ENCODE results near the gene ATP1A1.

DNA sequence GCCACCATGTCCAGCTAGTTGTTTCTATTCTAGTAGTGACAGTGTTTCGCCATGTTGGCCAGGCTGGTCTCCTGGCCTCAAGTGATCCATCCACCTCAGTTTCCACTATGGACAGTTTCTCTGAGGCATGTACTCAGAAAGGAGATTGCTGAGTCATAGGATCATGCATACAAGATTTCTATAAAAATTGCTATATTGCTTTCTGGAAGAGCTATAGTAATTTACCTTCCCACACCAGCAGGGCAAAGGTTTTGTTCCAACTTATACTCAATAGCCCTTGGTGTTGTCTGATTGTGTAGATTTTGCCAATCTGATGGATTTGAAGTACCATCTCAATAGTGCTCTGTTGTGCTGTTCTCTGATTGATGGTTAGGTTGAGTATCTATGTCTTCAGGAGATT lies 15.6 kb upstream of the ATP1A1 start:
- no peak for TF ChIP-seq TP53 (CRISPR knock-in tag; IDR thresholded peaks at IDR 0.05)
- TF ChIP-seq CTCF (IDR thresholded peaks at IDR 0.05), result no peak
- no peak for TF ChIP-seq CHD2 (IDR thresholded peaks at IDR 0.05; ENCODE audit: low read length, partially characterized antibody)
- TF ChIP-seq CBX2 (IDR thresholded peaks at IDR 0.05; ENCODE audit: borderline replicate concordance, low read depth), result no peak
- TF ChIP-seq MAFK (IDR thresholded peaks at IDR 0.05; ENCODE audit: partially characterized antibody), result peak; percentile 15
- no peak for TF ChIP-seq CEBPB (IDR thresholded peaks at IDR 0.05)
- TF ChIP-seq MAX (IDR thresholded peaks at IDR 0.05), result no peak
- no peak for TF ChIP-seq BHLHE40 (IDR thresholded peaks at IDR 0.05; ENCODE audit: low read depth, low read length)
- TF ChIP-seq POLR2AphosphoS2 (conservative IDR thresholded peaks at IDR 0.05; ENCODE audit: low read length), result no peak

Data from A549 (cell line).